Stimulated activated CD4-positive, alpha-beta T cell treated with anti-CD3 and anti-CD28 coated beads, Interleukin-15, amount 100 ng/mL, for 1 hour (primary cell): ENCODE results near the gene SCLT1.

Experiments used
- DNase-seq, 2 donors: peaks; one replicate each; pipeline ENCODE4 v3.0.0-alpha.2; 2020; ENCODE audit warnings: low read depth in 1 of 2, low spot score in 1 of 2

SCLT1 gene

DNA sequence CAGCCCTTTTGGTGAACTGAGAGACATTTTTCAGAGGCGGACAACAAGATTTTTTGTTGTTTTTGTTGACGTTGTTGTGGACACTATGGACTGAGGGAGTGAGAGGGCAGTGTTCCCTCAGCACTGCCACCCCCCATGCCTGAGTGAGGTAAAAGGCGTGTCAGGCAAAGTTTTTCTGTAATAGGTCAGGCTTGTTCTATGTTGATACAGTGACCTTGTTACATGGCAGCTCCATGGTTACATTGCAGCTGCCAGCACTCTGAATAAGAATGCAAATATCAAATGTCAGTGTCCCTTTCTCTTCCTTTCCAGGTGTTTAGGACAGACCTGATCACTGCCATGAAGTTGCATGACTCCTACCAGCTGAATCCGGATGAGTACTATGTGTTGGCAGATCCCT, 247.3 kb downstream of the SCLT1 start:
- DNase-seq = no peak

DNA sequence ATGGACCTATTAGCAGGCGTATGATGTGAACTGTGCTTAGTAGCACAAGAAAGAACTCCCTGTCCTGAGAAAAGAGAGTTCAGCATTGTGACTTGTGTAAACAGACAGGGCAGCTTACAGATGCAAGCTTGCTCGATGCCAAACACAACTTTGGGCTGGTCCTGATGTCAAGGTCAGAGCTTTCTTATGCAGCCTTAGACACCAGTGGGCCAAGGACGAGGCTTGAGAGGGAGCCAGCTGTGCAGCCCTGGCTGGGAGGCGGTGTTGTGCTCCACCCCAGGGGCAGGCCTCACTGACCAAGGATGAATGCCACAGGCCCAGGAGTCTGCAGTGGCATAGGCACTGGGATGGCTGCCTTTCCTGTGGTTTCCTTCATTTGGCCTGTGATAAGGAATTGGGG, 248.4 kb downstream of the SCLT1 start:
- no peak for DNase-seq

DNA sequence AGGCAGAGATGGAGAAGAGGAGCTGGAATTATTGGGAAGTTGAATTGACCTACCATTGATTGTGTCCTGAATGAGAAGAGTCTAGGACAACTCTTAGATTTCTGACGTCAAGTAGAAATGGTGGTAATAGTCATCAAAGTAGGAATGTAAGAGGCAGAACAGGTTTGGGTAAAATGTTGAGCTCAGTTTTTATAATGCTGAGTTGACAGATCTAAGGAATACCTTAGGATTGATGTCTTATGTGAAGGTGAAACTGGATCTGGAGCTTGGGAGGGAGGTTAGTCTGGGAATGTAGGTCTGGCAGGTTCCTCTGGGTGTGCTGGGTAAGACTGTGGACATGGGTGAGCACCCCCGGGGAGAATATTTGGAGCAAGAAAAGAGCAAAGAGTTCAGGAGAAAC, 251.9 kb downstream of the SCLT1 start:
- DNase-seq = no peak

DNA sequence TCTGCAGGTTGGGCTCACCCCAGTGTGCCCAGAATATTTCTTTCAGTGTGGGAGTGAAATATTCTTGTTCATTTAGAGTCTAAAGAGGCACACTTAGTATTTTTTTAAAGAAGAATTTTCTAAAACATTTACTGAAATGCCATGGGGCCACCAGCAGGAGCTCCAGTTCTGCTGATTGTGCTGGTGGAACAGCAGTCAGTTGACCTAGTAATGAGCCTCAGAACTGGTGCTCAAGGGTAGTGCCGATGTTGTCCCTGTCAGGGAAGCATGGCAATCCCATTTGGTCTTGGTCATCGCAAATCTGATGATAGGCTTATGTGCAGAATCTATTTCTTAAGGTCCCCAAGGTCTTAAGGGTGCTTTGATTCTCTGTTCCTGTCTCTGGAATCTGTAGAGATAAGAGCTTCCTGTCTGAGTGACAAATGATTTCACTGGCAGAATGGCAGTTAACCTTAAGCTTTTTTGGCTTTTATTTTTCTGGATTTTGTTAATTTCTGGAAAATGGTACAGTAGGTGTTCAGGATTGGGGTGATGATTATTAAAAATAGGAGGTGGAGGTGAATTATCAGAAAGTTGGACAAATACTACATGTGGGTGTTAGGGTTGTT, 252.5 kb downstream of the SCLT1 start:
- no peak for DNase-seq

DNA sequence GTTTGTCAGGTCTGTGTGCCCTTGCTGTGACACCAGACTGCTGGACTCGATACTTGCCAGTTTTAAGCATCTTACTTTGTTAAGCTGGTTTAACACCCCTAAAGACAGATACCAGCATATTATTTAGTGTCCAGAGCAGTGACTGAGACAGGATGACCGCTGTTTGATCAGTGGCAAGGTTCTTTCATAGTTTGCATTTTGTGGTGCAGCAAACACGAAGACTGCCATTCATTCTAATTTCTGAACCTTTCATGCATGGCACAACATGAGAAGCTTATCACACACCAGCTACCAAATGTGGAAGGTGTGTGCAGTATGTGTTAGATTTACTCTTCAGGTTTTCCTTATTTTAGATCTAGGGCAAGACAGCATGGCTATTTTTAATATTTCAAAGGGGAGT, 255.7 kb downstream of the SCLT1 start:
- no peak for DNase-seq

DNA sequence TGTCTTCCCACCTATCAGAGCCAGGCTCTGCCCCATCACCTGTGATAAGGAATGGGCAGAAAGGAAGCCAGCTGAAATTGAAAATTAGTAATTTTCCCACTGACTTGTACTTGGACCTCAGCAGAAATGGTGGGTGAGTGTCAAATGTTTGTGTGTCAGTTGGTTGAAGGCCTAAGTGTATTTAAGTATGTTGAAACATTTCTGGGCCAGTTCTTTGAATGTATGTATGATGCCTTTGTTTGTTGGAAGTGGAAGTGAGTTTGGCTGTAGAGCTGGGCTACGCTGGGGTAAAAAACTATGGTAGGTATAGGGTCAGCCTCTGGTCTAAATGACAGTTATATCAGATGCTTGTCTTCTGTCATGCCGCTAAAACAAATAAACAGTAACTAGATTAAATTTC, 256.1 kb downstream of the SCLT1 start:
- DNase-seq = no peak

DNA sequence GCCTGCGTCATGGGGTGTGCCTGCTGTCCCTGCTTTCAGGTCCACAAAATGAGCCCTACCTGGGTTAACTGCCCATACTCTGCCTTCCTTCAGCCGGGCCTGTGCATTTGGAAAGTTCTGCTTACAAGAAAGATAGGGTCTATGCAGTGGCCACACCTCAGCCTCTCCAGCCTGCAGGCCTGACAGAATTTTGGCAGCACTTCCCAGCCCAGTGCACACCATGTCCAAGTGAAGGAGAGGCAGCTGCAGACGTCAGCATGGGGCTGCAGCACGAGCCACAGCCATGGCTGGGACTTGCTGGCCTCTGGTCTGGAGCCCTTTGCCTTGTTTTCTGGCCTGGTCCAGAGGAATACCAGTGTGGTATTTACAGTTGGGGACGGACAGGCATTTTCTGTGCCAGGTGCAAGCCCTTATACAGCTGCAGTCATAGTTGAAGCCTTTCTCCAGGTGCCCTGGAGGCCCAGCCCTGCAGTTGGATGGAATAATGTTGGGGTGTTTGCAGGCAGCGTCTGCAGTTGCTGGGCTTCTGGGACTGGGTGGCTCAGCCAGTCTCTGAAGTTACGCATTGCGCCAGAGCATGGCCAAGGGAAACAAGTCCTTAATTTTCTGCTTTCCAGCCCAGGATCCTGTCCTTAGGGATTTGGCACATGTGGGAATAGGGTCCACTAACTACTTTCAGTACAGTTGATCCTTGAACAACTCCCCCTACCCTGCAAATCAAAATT, 257.7 kb downstream of the SCLT1 start:
- DNase-seq = no peak
